Hematopoietic multipotent progenitor cell treated with erythropoietin and hydrocortisone succinate and interleukin-3 and kit ligand, for 4 days (in vitro differentiated cells): ENCODE data around the gene FBXL19.

Experiments used
- DNase-seq: peaks from one replicate; pipeline ENCODE4 v3.0.0-alpha.2; 2015

The FBXL19 gene

GRCh38 chr16:30947859-30948666 lies 24.7 kb downstream of the FBXL19 start:
- peak; percentile 87 for DNase-seq

GRCh38 chr16:30948667-30949649 lies 25.6 kb downstream of the FBXL19 start, which contains the start of gene ORAI3:
Gene ORAI3, plus strand, starts transcription at chr16:30949068. Its CDS starts 222 bp downstream, at chr16:30949290.
- DNase-seq = peak; percentile 92

GRCh38 chr16:30949650-30950515 lies 26.5 kb downstream of the FBXL19 start:
- DNase-seq = peak; percentile 94

DNA sequence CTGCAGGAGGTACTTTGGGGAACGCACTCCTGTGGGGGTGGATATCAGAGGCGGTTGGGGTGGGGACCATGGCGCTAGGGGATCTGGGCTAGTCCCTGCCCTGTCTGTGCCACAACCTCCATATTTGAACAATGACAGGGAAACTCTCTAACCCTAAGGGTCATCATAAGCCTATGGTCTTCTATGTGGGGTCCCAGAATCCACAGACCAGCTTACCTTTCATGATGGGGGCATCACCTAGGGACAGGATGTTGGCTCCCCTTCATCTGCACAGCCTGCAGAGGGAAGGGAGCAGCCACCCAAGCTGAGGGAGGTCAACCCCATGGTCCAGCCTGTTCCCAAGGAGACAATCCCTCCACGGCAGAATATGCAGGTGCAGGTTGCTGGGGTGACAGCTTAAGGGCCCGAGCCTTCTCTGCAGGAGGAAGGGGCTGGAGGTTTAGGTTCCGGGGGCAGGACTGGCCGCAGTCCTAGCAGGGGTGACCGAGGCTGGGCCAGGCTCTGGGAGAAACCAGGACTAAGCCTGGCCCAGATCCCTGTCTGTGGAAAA lies 27.2 kb downstream of the FBXL19 start:
- no peak for DNase-seq

DNA sequence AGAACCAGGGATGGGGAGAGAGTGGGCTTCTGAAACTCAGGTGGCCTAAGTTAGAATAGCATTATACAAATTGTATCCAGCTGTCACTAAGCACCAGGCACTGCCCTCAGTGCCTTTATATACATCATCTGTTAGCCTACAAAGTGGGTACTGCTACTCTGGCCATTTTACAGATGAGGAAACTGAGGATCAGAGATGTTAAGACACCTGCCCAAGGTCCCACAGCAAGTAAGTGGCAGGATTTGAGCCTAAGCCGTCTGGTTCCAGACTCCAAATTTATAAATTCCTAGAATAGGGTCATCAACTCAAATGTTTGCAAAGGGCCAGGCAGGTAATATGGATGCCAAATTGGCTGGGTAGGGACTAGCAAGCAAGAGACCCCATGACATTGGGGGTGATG lies 27.8 kb downstream of the FBXL19 start:
- DNase-seq = no peak

GRCh38 chr16:30951750-30952149 lies 28.4 kb downstream of the FBXL19 start:
- no peak for DNase-seq

GRCh38 chr16:30953111-30953510 lies 29.7 kb downstream of the FBXL19 start:
- DNase-seq = no peak

GRCh38 chr16:30953511-30954124 lies 30.2 kb downstream of the FBXL19 start:
- DNase-seq = peak; percentile 93

DNA sequence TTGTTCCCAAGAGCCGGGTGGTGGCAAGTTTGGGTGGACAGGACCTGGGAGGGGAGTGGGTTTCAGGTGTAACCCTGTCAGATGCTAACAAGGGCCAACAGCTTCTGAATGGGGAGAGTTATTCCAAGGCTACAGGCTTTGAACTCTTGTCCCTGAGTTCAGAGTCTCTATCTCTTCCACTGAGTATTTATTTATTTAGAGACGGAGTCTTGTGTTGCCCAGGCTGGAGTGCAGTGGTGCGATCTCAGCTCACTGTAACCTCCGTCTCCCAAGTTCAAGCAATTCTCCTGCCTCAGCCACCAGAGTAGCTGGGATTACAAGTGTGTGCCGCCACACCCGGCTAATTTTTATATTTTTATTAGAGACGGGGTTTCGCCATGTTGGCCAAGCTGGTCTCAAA lies 31.6 kb downstream of the FBXL19 start:
- DNase-seq = no peak

DNA sequence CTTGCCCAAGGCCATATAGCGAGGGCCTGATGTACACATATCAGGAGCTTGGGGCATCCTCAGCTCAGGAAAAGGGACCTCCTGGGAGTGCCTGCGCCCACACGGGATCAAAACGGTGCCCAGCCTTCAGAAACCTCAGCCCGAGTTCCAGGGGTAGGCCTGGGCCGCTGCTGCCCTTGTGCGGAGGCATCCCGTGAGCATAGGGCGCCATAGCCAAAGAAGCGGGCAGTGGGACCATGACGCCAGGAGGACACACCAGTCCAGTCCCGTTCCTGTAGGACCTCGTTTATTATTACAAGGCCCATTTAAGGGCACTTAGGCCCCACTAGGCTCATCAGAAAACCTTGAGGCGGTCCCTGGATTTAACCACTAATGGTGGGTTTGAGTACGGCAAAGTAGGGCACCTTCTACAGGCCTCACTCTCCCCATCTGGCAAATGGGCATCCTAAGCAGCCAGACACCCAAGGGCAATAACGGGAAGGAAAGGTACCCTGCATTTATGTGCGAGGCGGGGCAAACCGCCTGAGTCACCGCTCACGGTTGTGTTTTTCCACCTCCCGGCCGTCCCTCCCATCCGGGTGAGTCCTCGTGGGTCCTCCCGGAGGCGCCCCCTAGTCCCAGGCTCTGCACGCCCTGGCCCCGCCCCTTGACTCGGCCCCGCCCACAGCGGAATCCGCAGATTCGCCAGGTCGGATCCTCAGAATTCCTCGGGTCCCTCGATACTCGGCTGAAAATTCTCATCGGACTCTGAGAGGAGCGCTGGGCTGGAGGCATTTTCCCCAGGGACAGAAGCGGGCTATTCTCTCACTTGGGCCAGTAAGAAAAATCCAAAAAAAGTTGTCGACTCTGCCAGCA lies 33.5 kb downstream of the FBXL19 start:
- DNase-seq = peak; percentile 95

DNA sequence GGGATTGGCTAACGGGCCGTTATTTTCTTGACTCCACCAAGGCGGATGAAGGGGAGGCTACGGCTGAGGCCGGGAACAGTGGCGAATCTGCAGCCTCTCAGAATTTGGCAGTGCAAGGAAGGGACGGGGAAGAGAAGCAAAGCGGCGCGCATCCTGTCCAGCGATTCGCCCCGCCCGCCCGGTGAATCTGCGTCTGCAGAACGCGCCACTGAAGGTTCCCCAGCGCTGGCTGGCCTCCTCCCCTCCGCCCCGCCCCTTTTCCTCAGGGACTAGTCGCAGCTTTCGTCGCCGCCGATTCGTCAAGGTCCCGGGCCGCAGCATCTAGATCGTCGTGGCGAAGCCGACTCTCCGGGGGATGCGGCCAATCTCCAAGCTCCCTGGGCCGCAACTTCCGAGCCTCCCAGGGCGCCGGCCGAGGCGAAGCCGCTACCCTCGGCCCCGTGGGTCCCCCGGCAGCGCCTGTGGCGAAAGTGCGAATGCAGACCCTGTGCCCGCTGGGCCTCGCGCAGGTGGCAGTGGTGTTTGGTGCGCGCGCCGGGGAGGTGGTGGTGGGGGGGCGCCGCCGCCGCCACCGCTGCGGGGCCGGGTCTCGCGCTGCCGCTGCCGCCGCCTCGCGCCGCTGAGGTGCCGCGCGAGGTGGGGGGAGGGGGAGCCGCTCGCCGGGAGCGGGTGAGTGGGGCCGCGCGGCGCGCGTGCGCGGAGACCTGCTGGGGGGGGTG lies 34.2 kb downstream of the FBXL19 start, which contains the start of gene SETD1A:
Gene SETD1A, plus strand, starts transcription at position 299 of the 719 bp plus-strand sequence. CDS start 978 bp downstream, outside the sequence.
- peak; percentile 99 for DNase-seq

- peak; percentile 79 for DNase-seq
Measured at GRCh38 chr16:30958175-30959079, 35.1 kb downstream of the FBXL19 start.

DNA sequence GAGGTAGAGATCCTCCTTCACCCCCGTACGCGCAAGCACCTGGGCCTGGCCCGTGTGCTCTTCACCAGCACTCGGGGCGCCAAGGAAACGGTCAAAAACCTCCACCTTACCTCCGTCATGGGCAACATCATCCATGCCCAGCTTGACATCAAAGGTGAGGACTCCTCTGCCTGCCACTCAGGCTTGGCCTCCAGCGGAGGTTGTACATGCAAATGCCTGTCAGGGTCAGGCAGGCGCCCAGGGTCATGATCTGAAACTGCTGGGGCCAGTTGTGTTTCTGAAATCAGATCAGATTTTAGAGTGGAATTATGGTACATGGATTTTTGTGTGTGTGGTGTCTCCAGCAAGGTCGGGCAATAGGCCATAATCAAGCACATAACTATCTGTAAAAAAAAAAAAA lies 38.0 kb downstream of the FBXL19 start:
- no peak for DNase-seq

- DNase-seq = no peak
Measured at GRCh38 chr16:30963925-30964511, 40.6 kb downstream of the FBXL19 start.

GRCh38 chr16:30964574-30965226 lies 41.3 kb downstream of the FBXL19 start:
- DNase-seq = no peak

- no peak for DNase-seq
Measured at GRCh38 chr16:30965436-30965835, 42.1 kb downstream of the FBXL19 start.

DNA sequence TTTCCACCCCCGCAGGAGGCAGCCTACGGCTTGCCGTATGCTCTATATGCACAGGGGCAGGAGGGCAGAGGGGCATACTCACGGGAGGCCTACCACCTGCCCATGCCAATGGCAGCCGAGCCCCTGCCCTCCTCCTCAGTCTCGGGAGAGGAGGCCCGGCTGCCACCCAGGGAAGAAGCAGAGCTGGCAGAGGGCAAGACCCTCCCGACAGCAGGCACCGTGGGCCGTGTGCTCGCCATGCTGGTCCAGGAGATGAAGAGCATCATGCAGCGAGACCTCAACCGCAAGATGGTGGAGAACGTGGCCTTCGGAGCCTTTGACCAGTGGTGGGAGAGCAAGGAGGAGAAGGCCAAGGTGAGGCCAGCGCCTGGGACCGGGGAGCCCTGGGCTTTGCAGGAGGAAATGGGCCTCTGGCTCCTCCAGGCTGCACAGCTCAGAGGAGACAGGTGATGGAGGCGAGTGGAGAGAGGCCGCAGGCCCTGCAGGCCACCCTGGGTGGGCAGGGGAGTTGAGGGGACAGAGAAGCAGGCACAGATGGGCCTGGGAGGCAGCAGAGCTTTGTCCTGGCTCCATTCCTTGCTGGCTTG lies 42.8 kb downstream of the FBXL19 start:
- DNase-seq = no peak
